NCI-H2227 treated with DMSO at 0.1 percent for 48 hours (cell line): ENCODE measurements around the gene BAHD1.
A peak's percentile ranks its signal among the peaks of the same experiment; 100 is the strongest.

Source experiments
- DNase-seq: peaks from one replicate; lab custom pipeline; 2025; lab: John Stamatoyannopoulos, UW

The BAHD1 gene

GRCh38 chr15:40424483-40425115, 16.2 kb upstream of the BAHD1 start:
- no peak for DNase-seq

- no peak for DNase-seq
Measured at GRCh38 chr15:40425681-40426080, 15.1 kb upstream of the BAHD1 start.

- no peak for DNase-seq
Measured at GRCh38 chr15:40427188-40427587, 13.6 kb upstream of the BAHD1 start.

- DNase-seq: no peak
Measured at GRCh38 chr15:40428185-40428584, 12.6 kb upstream of the BAHD1 start.

GRCh38 chr15:40429068-40429710, 11.6 kb upstream of the BAHD1 start:
- no peak for DNase-seq

- DNase-seq: peak; percentile 62
Measured at GRCh38 chr15:40430271-40430805, 10.4 kb upstream of the BAHD1 start.

GRCh38 chr15:40435023-40435709, 5.6 kb upstream of the BAHD1 start:
- DNase-seq: no peak

- DNase-seq: no peak
Measured at GRCh38 chr15:40435710-40436089, 5.1 kb upstream of the BAHD1 start.

GRCh38 chr15:40436116-40436891, 4.4 kb upstream of the BAHD1 start:
- DNase-seq: no peak

- no peak for DNase-seq
Measured at GRCh38 chr15:40436892-40437751, 3.6 kb upstream of the BAHD1 start.

- DNase-seq: no peak
Measured at GRCh38 chr15:40437752-40438687, 2.7 kb upstream of the BAHD1 start.

GRCh38 chr15:40438712-40439111, 2.0 kb upstream of the BAHD1 start:
- no peak for DNase-seq

- DNase-seq: no peak
Measured at GRCh38 chr15:40439461-40439959, 1.2 kb upstream of the BAHD1 start.

- DNase-seq: no peak
Measured at GRCh38 chr15:40439960-40440742, 602 bp upstream of the BAHD1 start.

- DNase-seq: no peak
Measured at GRCh38 chr15:40441565-40442531, 1.1 kb downstream of the BAHD1 start.

- no peak for DNase-seq
Measured at GRCh38 chr15:40443255-40443654, 2.5 kb downstream of the BAHD1 start.

GRCh38 chr15:40443846-40444245, 3.1 kb downstream of the BAHD1 start:
- DNase-seq: no peak

- DNase-seq: no peak
Measured at GRCh38 chr15:40444736-40445135, 4.0 kb downstream of the BAHD1 start.
